Omental fat pad (tissue), 4 donors: ENCODE results near the gene APCDD1L. TPM values are rescaled to one million over a fixed set of nuclear protein-coding genes. Genes with fewer than 3 reads are reported as not detected.
"Not testable (repeated sequence)": the region's sequence is repeated elsewhere in the genome, so short reads cannot be mapped to it uniquely, and the experiment has no call there.

Source experiments
- ATAC-seq: fragments of 150-250 bp; one replicate; pipeline ENCODE4 v1.9.1; 2016; ENCODE audit warnings: mild to moderate bottlenecking, moderate library complexity; ENCODE audit not compliant: low FRiP score
- DNase-seq: peaks from one replicate; pipeline ENCODE4 v3.0.0-alpha.2; 2019; ENCODE audit warnings: low spot score
- CTCF ChIP-seq, 3 donors: fragments of 450-650 bp; IDR thresholded peaks; one replicate each; pipeline ENCODE4 v1.5.1; 2016 to 2017; ENCODE audit warnings: antibody characterized with exemption in 3 of 3, mild to moderate bottlenecking in 3 of 3, moderate library complexity in 2 of 3
- total RNA-seq, 4 donors: library from RNA; depleted of rRNA; stranded (reverse); fragments of >200 nt; gene quantifications; one replicate each; pipeline ENCODE4 v1.1.0, GENCODE V29; 2016

APCDD1L gene
- total RNA-seq, 4 donors from 2014 or later = 0.19 TPM; not detected in 3

GRCh38 chr20:58513580-58514285, 1.5 kb downstream of the APCDD1L start:
- no peak for DNase-seq
- no peak for TF ChIP-seq CTCF (IDR thresholded peaks at IDR 0.05)
- no peak for ATAC-seq

- ATAC-seq = no peak
- DNase-seq = no peak
- TF ChIP-seq CTCF (IDR thresholded peaks at IDR 0.05) = no peak
Observed at GRCh38 chr20:58512808-58513552, 2.2 kb downstream of the APCDD1L start.

- ATAC-seq = no peak
- DNase-seq = no peak
- no peak for TF ChIP-seq CTCF (IDR thresholded peaks at IDR 0.05)
Observed at GRCh38 chr20:58511861-58512260, 3.3 kb downstream of the APCDD1L start.

DNA sequence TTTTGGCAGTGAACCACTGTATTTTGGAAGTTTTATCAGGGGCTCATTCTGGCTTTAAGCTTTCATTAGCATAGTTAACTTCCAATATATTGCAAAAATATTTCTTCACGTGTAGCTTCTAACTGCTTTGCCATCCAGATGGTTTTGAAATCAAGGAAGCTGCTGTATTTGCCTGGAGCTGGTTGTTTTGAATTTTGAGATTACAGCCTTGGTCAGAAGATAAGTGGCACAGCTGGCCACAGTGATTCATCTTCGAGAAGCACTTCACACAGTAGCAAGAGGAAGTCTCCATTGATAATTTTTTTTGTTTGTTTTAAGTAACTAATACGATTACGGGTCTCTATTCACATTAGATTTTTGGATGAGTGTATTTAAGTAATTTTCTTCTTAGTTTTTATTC, 3.8 kb downstream of the APCDD1L start:
- TF ChIP-seq CTCF (IDR thresholded peaks at IDR 0.05) = no peak
- ATAC-seq (no peak), DNase-seq (no peak)

- DNase-seq = no peak
- no peak for ATAC-seq
- no peak for TF ChIP-seq CTCF (IDR thresholded peaks at IDR 0.05)
Observed at GRCh38 chr20:58510921-58511320, 4.3 kb downstream of the APCDD1L start.

GRCh38 chr20:58508762-58509395, 6.3 kb downstream of the APCDD1L start:
- TF ChIP-seq CTCF (IDR thresholded peaks at IDR 0.05) = no peak
- ATAC-seq (no peak), DNase-seq (no peak)

DNA sequence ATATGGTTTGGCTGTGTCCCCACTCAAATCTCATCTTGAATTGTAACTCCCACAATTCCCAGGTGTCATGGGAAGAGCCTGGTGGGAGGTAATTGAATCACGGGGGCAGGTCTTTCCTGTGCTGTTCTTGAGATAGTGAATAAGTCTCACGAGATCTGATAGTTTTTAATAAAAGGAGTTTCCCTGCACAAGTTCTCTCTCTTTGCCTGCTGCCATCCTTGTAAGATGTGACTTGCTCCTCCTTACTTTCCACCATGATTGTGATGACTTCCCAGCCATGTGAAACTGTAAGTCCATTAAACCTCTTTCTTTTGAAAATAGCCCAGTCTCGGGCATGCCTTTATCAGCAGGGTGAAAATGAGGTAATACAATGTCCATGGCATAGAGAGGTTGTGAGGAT, 8.2 kb downstream of the APCDD1L start:
- not testable (repeated sequence) for ATAC-seq, DNase-seq
